ENCODE measurements around the gene TMEM52B. TPM values are rescaled to one million over a fixed set of nuclear protein-coding genes. Genes with fewer than 3 reads are reported as not detected.

The TMEM52B gene
- total RNA-seq, 1 donor from 2014 or later: not detected

DNA sequence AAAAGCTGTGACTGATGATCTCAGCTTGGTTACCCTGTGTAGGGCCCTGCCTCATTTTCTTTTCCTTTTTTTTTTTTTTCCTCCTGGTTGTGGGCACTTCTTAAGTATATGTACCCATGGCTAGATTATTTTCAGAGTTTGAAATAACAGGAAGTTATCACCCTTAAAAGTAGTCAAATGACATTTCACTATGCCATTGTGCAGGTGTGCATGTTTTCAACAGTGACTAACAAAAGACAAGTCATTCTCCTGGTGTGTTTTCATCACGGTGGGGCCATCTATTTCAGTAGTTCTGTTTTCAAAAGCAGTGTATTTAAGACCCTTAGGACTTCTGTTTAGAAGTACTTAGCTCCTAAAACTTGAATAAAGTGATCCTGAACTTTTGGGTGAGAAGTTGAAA is 48.8 kb downstream of the TMEM52B start:
- Histone ChIP-seq H3K27me3 (ENCODE audit: control insufficient read depth, insufficient read depth, low read length) (no peaks in the 10 kb centered on the region), H3K36me3 (ENCODE audit: control insufficient read depth, insufficient read depth, low read length) (peaks cover 2% of the 10 kb centered on the region), H3K4me3 (ENCODE audit: low read depth, low read length) (no peak overlapping the region)
- TF ChIP-seq CTCF (IDR thresholded peaks at IDR 0.05; ENCODE audit: insufficient read depth, low read length, severe bottlenecking): no peak
- DNase-seq (ENCODE audit: low read depth): peak; percentile 5
- FAIRE-seq: no peak

GRCh38 chr12:10234562-10234961 is 55.7 kb downstream of the TMEM52B start:
- no peak for TF ChIP-seq CTCF (IDR thresholded peaks at IDR 0.05; ENCODE audit: insufficient read depth, low read length, severe bottlenecking)
- H3K36me3 ChIP-seq (ENCODE audit: control insufficient read depth, insufficient read depth, low read length): no peaks in the 10 kb centered on the region
- FAIRE-seq: no peak
- H3K4me3 ChIP-seq (ENCODE audit: low read depth, low read length): no peak overlapping the region
- DNase-seq (ENCODE audit: low read depth): no peak
- no peaks in the 10 kb centered on the region for H3K27me3 ChIP-seq (ENCODE audit: control insufficient read depth, insufficient read depth, low read length)

- Histone ChIP-seq H3K27me3 (ENCODE audit: control insufficient read depth, insufficient read depth, low read length) (no peaks in the 10 kb centered on the region), H3K36me3 (ENCODE audit: control insufficient read depth, insufficient read depth, low read length) (no peaks in the 10 kb centered on the region), H3K4me3 (ENCODE audit: low read depth, low read length) (no peak overlapping the region)
- FAIRE-seq (no peak), DNase-seq (ENCODE audit: low read depth) (peak; percentile 28)
- TF ChIP-seq CTCF (IDR thresholded peaks at IDR 0.05; ENCODE audit: insufficient read depth, low read length, severe bottlenecking): peak; percentile 74
Observed at GRCh38 chr12:10235761-10236631, 57.2 kb downstream of the TMEM52B start.

DNA sequence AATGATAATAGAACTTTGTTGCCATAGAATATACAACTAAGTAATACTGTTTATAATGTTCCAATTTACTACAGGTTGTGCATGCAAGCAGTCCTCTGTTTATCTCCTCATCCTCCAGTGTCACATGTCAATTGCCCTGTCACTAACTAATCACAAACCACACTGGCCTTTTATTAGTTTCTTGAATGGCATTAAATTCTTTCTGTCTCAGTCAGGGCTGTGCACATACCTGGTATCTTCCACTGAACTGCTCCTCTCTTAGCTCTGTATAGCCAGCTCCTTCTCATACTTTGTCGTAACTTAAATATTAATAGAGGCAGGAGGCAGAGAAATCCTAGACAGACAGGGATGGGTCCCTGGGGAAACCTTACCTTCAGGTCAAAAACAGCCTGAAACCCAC is 57.9 kb downstream of the TMEM52B start:
- no peak overlapping the region for H3K4me3 ChIP-seq (ENCODE audit: low read depth, low read length)

DNA sequence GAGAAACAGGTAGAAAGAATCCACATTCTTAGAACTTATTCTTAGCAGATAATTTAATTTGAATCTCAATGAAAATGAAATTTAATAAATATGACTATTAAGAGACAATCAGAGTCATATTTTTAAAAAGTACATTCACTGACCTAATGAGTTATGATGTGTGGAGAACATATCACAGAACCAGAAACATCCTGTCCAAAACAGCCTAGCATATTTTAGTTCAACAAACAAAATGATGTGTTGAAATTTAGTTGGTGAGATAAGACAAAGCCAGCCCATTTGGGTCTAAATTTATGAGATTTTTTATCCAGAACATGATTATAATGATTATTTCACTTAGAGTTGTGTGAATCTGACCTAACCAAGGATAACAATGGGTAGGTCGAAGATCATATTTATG is 59.7 kb downstream of the TMEM52B start:
- no peak for FAIRE-seq
- no peak for DNase-seq (ENCODE audit: low read depth)
- no peaks in the 10 kb centered on the region for H3K36me3 ChIP-seq (ENCODE audit: control insufficient read depth, insufficient read depth, low read length)
- H3K4me3 ChIP-seq (ENCODE audit: low read depth, low read length): no peak overlapping the region
- H3K27me3 ChIP-seq (ENCODE audit: control insufficient read depth, insufficient read depth, low read length): no peaks in the 10 kb centered on the region
- TF ChIP-seq CTCF (IDR thresholded peaks at IDR 0.05; ENCODE audit: insufficient read depth, low read length, severe bottlenecking): no peak

More for the DNA sequence above, 57.9 kb downstream of the TMEM52B start:
- Histone ChIP-seq H3K36me3 (ENCODE audit: control insufficient read depth, insufficient read depth, low read length) (no peaks in the 10 kb centered on the region), H3K27me3 (ENCODE audit: control insufficient read depth, insufficient read depth, low read length) (no peaks in the 10 kb centered on the region)
- no peak for TF ChIP-seq CTCF (IDR thresholded peaks at IDR 0.05; ENCODE audit: insufficient read depth, low read length, severe bottlenecking)
- no peak for FAIRE-seq
- DNase-seq (ENCODE audit: low read depth): no peak
